Thoracic aorta (tissue), 2 donors: Measurements from ENCODE around the gene AEBP1. TPM values are rescaled to one million over a fixed set of nuclear protein-coding genes. Genes with fewer than 3 reads are reported as not detected.

Experiments
- ATAC-seq: fragments of 150-250 bp; one replicate; pipeline ENCODE4 v1.8.0; 2017; ENCODE audit warnings: low read depth; ENCODE audit not compliant: insufficient number of reproducible peaks, low FRiP score
- DNase-seq: peaks from one replicate; pipeline ENCODE4 v3.0.0-alpha.2; 2020; ENCODE audit warnings: low spot score
- H3K27ac ChIP-seq, 2 donors: fragments of 200-600 bp; sonication (generic); 1 replicate in 1 of 2; 2 replicates in 1 of 2; pipeline ENCODE4 v1.5.1; 2016; ENCODE audit warnings: mild to moderate bottlenecking in 2 of 2, moderate library complexity in 2 of 2
- H3K27me3 ChIP-seq: fragments of 200-600 bp; sonication (generic); replicated peaks from 2 replicates; pipeline ENCODE4 v1.6.0; 2016; ENCODE audit warnings: mild to moderate bottlenecking; ENCODE audit not compliant: insufficient read depth
- H3K36me3 ChIP-seq: fragments of 200-600 bp; sonication (generic); one replicate; pipeline ENCODE4 v1.5.1; 2016
- H3K4me1 ChIP-seq, 2 donors: fragments of 200-600 bp; sonication (generic); 1 replicate in 1 of 2; 2 replicates in 1 of 2; pipeline versions ENCODE4 v1.5.1 to v1.6.0; 2016; ENCODE audit warnings: low read depth in 2 of 2, mild to moderate bottlenecking in 1 of 2; ENCODE audit not compliant: control insufficient read depth in 1 of 2
- H3K4me3 ChIP-seq: fragments of 200-600 bp; sonication (generic); 2 replicates; pipeline ENCODE4 v1.5.1; 2016; ENCODE audit warnings: mild to moderate bottlenecking
- H3K9me3 ChIP-seq: fragments of 200-600 bp; sonication (generic); 2 replicates; pipeline ENCODE4 v1.5.1; 2016
- total RNA-seq, 2 donors: library from RNA; depleted of rRNA; stranded (reverse); fragments of >200 nt; gene quantifications; one replicate each; pipeline versions ENCODE4 v1.1.0 to v1.2.3, GENCODE V29; 2016
- TF ChIP-seq, protein P1 (sequence below): fragments of 200-600 bp; sonication (generic); IDR thresholded peaks from one replicate; pipeline ENCODE4 v1.5.1; 2019; ENCODE audit warnings: antibody characterized with exemption

The AEBP1 gene
- total RNA-seq, 2 donors from 2014 or later = 1,006 to 1,415 TPM

DNA sequence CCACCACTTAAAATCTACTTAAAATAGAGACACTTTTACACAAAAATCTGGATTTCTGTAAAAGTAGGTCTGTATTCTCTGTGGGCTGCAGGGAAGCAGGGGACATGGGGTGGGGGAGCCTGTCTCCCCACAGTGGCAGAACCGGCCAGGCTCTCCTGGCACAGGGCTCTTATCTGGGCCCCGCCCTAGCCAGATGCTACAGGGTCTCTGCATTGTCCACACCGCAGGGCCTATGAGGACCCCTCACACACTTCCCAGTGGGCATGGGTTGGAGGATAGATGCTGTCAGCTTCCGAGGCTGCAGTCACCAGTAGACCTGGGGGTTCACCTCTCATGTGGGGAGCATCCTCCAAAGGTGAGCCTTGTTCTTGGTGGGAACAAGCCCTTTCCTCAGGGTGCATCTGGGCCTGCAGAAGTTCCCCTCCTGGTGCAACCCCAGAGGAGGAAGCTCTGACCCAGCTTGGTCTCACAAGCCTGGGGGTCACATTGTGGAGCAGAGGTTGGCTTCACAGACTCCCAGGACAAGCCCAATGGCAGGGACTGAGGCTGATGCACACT lies 52.4 kb downstream of the AEBP1 start:
- Histone ChIP-seq H3K27me3 (no peaks in the 10 kb centered on the region), H3K27ac (no peak overlapping the region), H3K4me3 (no peak overlapping the region), H3K9me3 (no peaks in the 10 kb centered on the region), H3K4me1 (no peaks in the 10 kb centered on the region), H3K36me3 (no peaks in the 10 kb centered on the region)
- no peak for DNase-seq
- ATAC-seq = no peak
- TF ChIP-seq, protein P1, sequence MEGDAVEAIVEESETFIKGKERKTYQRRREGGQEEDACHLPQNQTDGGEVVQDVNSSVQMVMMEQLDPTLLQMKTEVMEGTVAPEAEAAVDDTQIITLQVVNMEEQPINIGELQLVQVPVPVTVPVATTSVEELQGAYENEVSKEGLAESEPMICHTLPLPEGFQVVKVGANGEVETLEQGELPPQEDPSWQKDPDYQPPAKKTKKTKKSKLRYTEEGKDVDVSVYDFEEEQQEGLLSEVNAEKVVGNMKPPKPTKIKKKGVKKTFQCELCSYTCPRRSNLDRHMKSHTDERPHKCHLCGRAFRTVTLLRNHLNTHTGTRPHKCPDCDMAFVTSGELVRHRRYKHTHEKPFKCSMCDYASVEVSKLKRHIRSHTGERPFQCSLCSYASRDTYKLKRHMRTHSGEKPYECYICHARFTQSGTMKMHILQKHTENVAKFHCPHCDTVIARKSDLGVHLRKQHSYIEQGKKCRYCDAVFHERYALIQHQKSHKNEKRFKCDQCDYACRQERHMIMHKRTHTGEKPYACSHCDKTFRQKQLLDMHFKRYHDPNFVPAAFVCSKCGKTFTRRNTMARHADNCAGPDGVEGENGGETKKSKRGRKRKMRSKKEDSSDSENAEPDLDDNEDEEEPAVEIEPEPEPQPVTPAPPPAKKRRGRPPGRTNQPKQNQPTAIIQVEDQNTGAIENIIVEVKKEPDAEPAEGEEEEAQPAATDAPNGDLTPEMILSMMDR = no peak

DNA sequence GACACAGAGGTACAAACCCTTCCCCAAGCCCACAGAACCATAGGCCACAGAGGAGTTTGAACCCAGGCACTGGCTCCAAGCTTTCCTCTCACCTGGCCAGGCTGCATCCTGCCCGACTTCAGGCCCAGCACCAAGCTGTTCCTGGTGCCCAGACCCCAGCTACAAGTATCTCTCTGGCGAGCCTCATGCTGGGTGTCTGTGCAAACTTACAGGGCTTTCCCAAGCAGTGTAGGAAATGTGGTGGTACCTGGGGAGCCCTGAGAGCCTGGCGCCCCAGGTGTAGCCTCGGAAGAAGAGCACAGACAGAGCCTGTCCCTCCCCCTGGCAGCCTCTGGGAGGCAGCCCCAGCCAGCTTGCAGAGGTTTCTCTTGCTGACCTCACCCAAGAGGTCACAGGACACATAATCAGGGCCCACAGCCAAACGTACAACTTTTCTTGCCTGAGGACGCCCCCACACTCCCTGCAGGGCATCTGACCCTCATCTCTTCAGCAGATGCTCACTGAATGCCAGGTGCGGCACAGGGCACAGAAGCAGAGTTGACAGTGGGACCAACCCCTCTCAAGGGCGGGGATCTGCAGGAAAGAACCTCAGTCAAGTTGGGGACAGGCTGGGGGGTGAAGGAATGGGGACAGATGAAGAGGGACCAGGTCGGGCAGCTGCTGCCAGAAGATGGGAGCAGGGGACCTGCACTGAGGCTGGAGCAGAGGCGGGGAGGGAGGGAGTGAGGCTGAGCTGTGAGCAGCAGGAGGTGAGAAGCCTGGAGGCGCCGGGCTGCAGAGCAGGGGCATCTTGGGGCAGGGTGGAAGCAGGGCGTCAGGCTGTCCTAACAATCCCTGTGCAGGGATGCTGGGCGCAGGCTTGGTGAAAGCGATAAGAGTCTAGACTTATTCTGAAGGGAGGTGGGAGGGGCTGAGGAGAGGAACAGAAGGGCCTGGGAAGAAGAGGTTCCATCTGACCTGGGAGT lies 53.3 kb downstream of the AEBP1 start:
- Histone ChIP-seq H3K36me3 (no peaks in the 10 kb centered on the region), H3K4me3 (no peak overlapping the region), H3K27ac (no peak overlapping the region), H3K9me3 (no peaks in the 10 kb centered on the region), H3K4me1 (no peaks in the 10 kb centered on the region), H3K27me3 (no peaks in the 10 kb centered on the region)
- DNase-seq (no peak), ATAC-seq (no peak)
- TF ChIP-seq, protein P1 = no peak

DNA sequence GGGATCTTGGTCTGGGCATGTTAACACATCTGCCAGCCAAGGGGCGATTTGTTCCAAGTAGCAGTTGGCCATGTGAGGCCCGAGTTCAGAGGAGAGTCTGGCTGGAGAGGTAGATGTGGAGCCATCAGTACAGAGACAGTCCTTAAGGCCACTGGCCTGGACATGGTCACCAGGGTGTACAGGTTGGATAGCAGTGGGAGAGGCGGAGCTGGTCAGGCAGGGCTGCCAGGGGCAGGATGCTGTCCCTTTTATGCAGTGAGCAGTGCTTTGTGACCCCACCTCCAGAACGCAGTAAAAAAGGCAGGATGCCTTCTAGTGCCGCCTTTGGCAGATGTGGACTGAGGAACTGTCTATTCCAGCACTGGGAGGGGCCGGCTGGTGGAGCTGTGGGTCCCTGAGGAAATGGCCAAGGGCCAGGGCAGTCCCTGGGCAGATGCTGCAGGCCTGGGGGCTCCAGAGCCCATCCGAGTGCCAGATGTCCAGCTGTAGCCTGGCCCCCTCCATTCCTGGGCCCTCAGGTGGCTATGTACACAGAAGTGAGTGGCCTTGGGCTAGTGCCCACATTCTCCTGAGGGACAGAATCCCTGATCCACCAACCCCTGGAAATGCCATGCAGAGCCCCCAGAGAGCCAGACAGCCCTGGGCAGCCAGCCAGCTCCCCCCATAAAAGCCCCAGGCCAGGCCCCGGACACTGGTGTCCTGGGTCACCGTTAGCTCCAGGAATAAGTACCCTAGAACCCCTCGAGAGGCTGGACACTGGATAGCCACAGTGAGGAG lies 54.1 kb downstream of the AEBP1 start:
- TF ChIP-seq, protein P1 = no peak
- H3K4me3 ChIP-seq = no peak overlapping the region
- no peaks in the 10 kb centered on the region for H3K36me3 ChIP-seq
- ATAC-seq (no peak), DNase-seq (no peak)
- no peaks in the 10 kb centered on the region for H3K4me1 ChIP-seq
- no peaks in the 10 kb centered on the region for H3K27me3 ChIP-seq
- no peaks in the 10 kb centered on the region for H3K9me3 ChIP-seq
- no peak overlapping the region for H3K27ac ChIP-seq

DNA sequence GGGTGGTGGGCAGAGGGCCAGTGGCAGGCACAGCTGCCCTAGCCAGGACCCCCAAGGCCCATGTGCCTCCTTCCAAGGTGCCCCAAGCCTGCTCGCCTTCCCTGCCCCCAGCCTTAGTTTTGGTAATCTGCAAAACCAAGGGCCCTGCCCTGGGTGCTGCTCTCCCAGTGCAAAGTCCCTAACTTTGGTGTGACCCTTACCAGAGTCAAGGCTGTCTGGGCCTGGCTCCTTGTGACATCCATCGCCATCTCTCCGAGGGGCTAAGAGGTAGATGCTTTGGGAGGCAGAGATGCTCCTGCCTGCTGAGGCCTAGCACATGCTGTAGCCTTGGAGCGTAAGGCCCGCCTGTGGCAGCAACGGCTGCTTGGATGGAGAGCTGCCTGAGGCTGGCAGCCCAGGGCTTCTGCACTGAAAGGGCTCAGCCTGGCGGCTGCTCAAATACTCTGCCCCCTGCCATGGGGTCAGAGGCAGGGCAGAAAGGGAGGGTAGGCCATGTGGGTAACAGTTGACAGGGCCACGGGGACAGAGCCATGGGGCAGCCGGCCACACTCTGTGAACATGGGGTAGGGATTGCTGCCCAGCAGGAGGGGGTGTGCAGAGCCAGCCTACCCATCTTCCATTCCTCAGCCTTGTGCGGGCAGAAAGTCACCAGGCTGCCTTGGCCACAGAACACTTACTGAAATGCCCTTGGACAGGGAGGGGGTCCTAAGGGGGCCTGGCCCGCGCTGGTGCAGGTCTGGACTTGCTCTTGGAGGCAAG lies 54.9 kb downstream of the AEBP1 start:
- TF ChIP-seq, protein P1 = no peak
- no peaks in the 10 kb centered on the region for H3K36me3 ChIP-seq
- H3K4me3 ChIP-seq = no peak overlapping the region
- no peaks in the 10 kb centered on the region for H3K27me3 ChIP-seq
- H3K27ac ChIP-seq = no peak overlapping the region
- no peaks in the 10 kb centered on the region for H3K9me3 ChIP-seq
- no peaks in the 10 kb centered on the region for H3K4me1 ChIP-seq
- no peak for ATAC-seq
- no peak for DNase-seq
